ENCODE results near the gene MORN5.

GRCh38 chr9:122228191-122228567 lies 68.5 kb downstream of the MORN5 start:
- TF ChIP-seq COPS2 (conservative IDR thresholded peaks at IDR 0.05) = no peak
- no peak for TF ChIP-seq ZNF384 (IDR thresholded peaks at IDR 0.05; ENCODE audit: low read depth, low read length)
- TF ChIP-seq POLR2A (conservative IDR thresholded peaks at IDR 0.05) = no peak
- peak; percentile 60; the same call in 1 of the 2 replicates for TF ChIP-seq ZBTB7A (IDR thresholded peaks at IDR 0.05; ENCODE audit: borderline replicate concordance, control insufficient read depth, low read depth, low read length)
- no peak for TF ChIP-seq NR3C1 (CRISPR knock-in tag; IDR thresholded peaks at IDR 0.05)
- TF ChIP-seq, protein P1, sequence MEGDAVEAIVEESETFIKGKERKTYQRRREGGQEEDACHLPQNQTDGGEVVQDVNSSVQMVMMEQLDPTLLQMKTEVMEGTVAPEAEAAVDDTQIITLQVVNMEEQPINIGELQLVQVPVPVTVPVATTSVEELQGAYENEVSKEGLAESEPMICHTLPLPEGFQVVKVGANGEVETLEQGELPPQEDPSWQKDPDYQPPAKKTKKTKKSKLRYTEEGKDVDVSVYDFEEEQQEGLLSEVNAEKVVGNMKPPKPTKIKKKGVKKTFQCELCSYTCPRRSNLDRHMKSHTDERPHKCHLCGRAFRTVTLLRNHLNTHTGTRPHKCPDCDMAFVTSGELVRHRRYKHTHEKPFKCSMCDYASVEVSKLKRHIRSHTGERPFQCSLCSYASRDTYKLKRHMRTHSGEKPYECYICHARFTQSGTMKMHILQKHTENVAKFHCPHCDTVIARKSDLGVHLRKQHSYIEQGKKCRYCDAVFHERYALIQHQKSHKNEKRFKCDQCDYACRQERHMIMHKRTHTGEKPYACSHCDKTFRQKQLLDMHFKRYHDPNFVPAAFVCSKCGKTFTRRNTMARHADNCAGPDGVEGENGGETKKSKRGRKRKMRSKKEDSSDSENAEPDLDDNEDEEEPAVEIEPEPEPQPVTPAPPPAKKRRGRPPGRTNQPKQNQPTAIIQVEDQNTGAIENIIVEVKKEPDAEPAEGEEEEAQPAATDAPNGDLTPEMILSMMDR (IDR thresholded peaks at IDR 0.05 in 2 of 3, conservative IDR thresholded peaks at IDR 0.05 in 1 of 3; ENCODE audit: insufficient read depth in 2 of 3, low read depth in 1 of 3, low read length in 3 of 3) = no peak
- TF ChIP-seq RFX1 (IDR thresholded peaks at IDR 0.05) = no peak
- TF ChIP-seq POLR2AphosphoS5 (IDR thresholded peaks at IDR 0.05; ENCODE audit: control insufficient read depth, insufficient read depth, low read depth, low read length) = no peak
- no peak for TF ChIP-seq ATF2 (CRISPR knock-in tag; IDR thresholded peaks at IDR 0.05)

All from K562 (cell line).